Vein endothelial cell (primary cell): ENCODE data around the gene FAM133A. TPM values are rescaled to one million over a fixed set of nuclear protein-coding genes. Genes with fewer than 3 reads are reported as not detected.

Experiments used
- total RNA-seq: library from RNA; depleted of rRNA; stranded (reverse); fragments of >200 nt; gene quantifications from 2 replicates; pipeline ENCODE4 v1.2.3, GENCODE V29; 2012

Gene FAM133A
- total RNA-seq: not detected in 2 replicates

DNA sequence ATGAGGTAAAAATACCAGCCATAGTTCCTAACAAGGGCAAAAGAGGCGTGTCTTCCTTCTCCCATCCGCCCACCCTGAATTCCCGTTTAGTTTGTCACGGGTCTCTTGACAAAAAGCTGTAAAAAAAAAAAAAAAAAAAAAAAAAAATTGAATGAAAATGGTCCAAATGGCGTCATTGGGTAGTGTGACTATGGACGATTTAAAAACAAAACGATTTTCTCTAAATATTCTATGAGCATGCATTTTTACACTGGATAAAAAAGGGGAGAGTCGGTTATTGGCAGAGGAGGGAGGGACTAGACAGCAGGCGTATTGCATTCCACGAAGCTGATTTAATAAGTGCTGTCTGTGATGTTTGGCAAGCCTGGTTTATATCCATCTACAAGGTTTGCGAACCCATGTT lies at the start of gene FAM133A:
TSS of gene FAM133A (plus strand) at position 338 of the 403 bp plus-strand sequence. CDS start 35,214 bp downstream, outside the sequence.

DNA sequence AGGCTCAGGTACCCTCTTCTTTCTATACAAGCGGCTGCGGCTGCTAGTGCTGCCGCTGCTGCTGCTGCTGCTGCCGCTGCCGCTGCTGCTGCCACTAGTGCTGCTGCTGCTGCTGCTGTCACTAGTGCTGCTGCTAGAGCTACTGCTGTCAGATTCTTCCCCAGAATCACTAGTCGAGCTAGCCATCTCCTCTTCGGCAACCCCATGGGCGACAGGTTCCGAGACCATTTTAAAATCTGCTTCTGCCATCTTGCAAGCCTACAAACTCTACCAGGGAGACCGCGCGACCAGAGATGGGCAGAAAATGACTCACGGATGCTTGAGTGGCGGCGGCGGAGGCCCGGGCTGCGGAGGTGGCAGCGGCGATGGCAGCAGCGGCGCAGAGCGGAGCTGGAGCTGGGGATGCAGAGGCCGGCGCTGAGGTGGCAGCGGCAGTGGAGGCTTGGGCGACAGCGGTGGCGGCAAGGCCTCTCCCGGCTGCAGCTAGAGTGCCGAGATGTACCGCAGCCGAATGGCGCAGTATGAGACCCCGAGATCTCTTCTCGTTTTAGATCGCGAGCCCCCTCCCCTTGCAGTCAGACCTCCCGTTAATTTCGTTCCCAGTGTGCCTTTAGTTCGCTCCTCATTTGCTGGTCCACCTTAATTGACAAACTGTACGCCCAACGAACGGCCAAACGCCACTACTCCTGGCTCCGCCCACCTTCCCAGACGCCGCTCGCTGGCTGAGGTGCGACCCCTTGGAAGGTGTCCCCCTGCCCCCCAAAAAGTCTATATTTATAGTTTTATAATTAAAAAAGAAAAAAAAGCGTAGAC lies 744 bp upstream of the FAM133A start, which contains the start of gene NAP1L3:
TSS of gene NAP1L3 (minus strand) at position 523 of the 813 bp plus-strand sequence. CDS start at position 249, 274 bp downstream.

Other genes with a start within 250 kb of the FAM133A start
- gene NAP1L3, start 628 bp upstream of the FAM133A start, total RNA-seq: 0.86 and 0.98 TPM in 2 replicates